ENCODE data around the gene GSTP1.
A peak's percentile ranks its signal among the peaks of the same experiment; 100 is the strongest.
"Not testable (repeated sequence)": the region's sequence is repeated elsewhere in the genome, so short reads cannot be mapped to it uniquely, and the experiment has no call there.

Gene GSTP1

GRCh38 chr11:67599149-67599548 lies 15.5 kb downstream of the GSTP1 start:
- no peaks in the 10 kb centered on the region for H3K4me1 Mint-ChIP-seq (ENCODE audit: low read depth)
- H3K36me3 Mint-ChIP-seq (ENCODE audit: low read depth): no peaks in the 10 kb centered on the region
- H3K27ac Mint-ChIP-seq: no peak overlapping the region
- H3K9me3 Mint-ChIP-seq: no peaks in the 10 kb centered on the region
- H3K4me3 Mint-ChIP-seq: no peak overlapping the region
- no peak for DNase-seq
- H3K27me3 Mint-ChIP-seq: peaks cover 27% of the 10 kb centered on the region

DNA sequence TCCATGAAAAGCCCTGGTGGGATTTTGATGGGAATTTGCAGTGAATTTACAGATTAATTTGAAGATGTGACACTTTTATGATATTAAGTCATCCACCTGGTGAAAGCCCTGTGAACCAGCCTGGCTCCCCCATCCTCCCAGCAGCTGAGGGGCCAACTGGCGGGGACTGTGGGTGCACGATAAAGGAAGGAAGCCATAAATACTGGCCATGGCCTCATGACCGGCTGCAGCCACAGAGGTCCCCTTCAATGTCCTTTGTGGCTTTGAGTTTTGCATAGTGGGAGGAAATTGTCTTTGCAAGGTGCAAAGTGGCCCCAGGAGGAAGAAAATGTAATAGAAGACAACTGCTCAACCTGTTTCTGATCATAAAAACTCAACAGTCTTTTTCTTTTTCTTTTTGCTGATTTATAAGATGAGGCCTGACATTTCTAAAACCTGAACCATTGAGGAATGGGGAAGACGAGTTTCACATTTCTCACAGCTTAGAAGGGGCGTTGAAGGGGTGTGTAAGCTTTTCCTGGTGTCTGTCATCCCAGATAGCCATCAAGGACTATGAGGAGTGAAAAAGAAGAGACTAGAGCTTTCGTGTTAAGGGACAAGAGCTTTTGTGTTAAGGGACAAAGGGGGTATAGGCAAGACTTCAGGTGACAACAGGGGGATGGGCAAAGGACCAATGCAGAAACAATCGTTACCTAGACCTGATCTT lies 16.9 kb downstream of the GSTP1 start:
- Mint-ChIP-seq H3K27ac (no peak overlapping the region), H3K36me3 (ENCODE audit: low read depth) (no peaks in the 10 kb centered on the region), H3K4me3 (no peak overlapping the region), H3K9me3 (no peaks in the 10 kb centered on the region), H3K4me1 (ENCODE audit: low read depth) (peaks cover under 1% of the 10 kb centered on the region), H3K27me3 (peaks cover 27% of the 10 kb centered on the region)
- no peak for DNase-seq

GRCh38 chr11:67601098-67601497 lies 17.5 kb downstream of the GSTP1 start:
- DNase-seq: no peak
- H3K4me1 Mint-ChIP-seq (ENCODE audit: low read depth): peaks cover 4% of the 10 kb centered on the region
- H3K4me3 Mint-ChIP-seq: no peak overlapping the region
- no peak overlapping the region for H3K27ac Mint-ChIP-seq
- H3K9me3 Mint-ChIP-seq: no peaks in the 10 kb centered on the region
- no peaks in the 10 kb centered on the region for H3K36me3 Mint-ChIP-seq (ENCODE audit: low read depth)
- H3K27me3 Mint-ChIP-seq: peaks cover 27% of the 10 kb centered on the region

DNA sequence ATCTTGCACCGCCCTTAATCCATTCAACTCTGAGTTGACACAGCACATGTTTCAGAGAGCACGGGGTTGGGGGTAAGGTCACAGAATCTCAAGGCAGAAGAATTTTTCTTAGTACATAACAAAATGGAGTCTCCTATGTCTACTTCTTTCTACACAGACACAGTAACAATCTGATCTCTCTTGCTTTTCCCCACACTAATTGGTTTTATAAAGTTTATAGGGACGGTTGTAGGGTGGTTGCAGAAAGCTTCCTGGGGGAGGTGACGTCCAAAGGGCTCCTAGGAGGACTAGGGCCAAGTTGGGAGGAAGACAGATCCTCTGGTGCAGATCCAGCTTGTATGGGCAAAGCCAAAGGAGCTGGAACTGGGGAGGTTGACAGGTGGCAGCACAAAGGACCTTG lies 20.5 kb downstream of the GSTP1 start:
- not testable (repeated sequence) for H3K27ac Mint-ChIP-seq, H3K4me3 Mint-ChIP-seq, DNase-seq, H3K9me3 Mint-ChIP-seq
- Mint-ChIP-seq H3K27me3 (peaks cover 27% of the 10 kb centered on the region), H3K36me3 (ENCODE audit: low read depth) (peaks cover 21% of the 10 kb centered on the region), H3K4me1 (ENCODE audit: low read depth) (peaks cover 27% of the 10 kb centered on the region)

DNA sequence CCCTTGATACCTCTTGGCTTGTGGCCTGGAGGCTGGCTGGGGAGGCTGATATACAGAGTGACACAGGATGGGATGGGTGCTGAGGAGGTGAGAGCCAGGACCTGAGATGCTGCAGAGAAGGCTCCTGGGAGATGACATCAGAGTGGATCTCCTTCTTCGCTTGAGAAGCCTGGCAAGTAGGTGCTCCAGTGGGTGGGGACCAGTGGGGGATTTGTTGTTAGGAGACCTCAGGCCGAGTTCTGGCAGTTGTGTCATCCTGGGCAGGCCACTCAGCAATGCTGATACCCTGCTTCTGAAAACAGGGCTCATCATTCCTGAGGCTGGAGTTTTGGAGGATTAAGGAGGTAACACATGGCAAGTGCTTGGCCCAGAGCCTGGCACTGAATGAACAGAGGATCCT lies 21.2 kb downstream of the GSTP1 start:
- Mint-ChIP-seq H3K36me3 (ENCODE audit: low read depth) (peaks cover 28% of the 10 kb centered on the region), H3K4me1 (ENCODE audit: low read depth) (peaks cover 30% of the 10 kb centered on the region), H3K27ac (no peak overlapping the region), H3K27me3 (peaks cover 22% of the 10 kb centered on the region), H3K9me3 (no peaks in the 10 kb centered on the region), H3K4me3 (no peak overlapping the region)
- DNase-seq: no peak

DNA sequence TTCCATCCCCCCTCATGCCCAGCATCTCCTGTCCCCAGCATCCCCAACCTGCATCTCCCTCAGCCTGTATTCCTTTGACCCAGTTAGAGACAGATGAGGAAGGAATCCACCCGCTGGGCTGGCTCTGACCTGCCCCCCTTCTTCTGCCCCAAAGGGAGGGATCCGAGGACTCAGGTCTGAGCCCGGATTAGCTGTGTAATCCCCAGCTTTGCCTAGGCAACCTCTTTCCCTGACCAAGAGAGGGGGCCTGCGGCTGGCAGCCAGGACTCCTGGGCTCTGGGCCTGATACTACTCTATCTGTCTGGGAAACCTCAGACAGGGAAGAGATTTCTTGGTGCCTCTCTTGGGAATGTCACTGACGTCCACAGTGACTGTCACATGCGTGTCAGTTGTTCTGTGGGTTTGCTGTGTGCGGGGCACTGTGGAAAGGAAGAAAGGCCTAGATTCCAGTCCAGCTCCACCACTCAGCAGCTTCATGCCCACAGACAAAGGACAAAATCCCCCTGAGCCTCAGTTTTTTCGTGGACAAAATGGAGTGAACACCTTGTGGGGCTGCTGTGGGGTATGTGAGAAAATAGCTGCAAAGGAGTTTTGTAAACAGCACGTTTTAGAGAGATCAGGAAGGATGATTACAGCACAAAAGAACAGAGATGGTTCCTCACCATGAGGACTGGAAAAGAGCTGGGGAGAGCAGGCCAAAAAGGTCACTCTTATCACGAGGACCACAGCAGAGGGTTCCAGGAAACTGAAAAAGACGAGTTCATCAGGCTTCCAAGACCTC lies 21.8 kb downstream of the GSTP1 start:
- peak overlapping the region; percentile 54 for H3K4me3 Mint-ChIP-seq
- H3K27me3 Mint-ChIP-seq: peaks cover 16% of the 10 kb centered on the region
- H3K9me3 Mint-ChIP-seq: no peaks in the 10 kb centered on the region
- peaks cover 30% of the 10 kb centered on the region for H3K4me1 Mint-ChIP-seq (ENCODE audit: low read depth)
- peak overlapping the region; percentile 28 for H3K27ac Mint-ChIP-seq
- no peak for DNase-seq
- peaks cover 33% of the 10 kb centered on the region for H3K36me3 Mint-ChIP-seq (ENCODE audit: low read depth)

DNA sequence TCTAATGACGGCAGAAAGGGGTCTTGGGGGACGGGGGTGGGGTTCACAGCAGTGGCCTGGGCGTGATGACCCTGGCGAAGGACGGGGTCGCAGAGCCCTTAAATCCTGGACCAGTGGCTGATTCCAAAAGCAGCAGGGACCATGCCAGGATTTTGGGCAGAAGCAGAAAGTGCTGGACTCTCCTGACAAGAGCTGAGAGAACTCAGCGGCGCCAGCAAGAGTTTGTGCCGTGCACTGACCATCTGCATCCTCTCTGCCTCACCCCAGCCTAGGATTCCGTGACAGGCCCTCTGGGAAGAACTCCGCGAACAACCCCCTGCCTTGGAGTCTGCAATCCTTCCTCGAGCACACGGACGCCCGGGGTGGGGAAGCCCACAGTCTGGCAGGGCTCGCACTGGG lies 22.5 kb downstream of the GSTP1 start:
- Mint-ChIP-seq H3K27me3 (peaks cover 10% of the 10 kb centered on the region), H3K9me3 (no peaks in the 10 kb centered on the region), H3K4me3 (peak overlapping the region; percentile 90), H3K27ac (peak overlapping the region; percentile 95), H3K4me1 (ENCODE audit: low read depth) (peaks cover 30% of the 10 kb centered on the region), H3K36me3 (ENCODE audit: low read depth) (peaks cover 40% of the 10 kb centered on the region)
- no peak for DNase-seq

DNA sequence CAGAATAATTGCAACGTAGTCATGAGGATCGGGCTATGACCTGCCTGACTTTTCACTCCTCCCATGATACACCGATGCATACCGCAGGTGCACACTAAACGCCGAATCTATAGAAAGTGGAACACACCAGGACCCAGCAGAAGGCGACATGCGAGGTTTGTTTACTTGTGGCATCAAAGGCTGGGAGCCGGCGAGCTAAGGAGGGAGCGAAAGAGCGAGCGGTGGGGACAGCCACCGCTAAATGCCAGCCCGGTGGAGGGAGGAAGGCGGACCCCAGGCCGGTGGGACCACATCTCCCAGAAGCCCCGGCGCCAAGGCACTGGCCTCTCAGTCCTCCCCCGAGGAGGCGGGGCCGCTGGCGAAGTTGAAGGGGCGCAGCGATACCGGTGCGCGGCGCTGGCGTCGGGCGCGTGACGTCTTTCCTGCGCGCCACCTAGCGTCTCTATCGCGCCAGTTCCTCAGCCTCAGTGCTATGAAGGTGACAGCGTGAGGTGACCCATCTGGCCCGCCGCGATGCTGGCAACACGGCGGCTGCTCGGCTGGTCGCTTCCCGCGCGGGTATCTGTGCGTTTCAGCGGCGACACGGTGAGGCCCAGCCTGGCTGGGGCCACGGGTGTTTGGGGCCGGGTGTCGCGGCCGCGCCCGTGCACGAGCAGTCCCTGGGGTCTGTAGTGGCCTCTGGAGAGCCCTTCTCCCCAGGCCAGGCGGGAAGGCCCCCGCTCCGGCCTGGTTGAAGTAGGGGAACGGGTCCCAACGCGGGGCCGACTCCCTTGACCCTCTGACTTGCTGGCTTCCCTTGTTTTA lies 23.1 kb downstream of the GSTP1 start, which contains the start of gene NDUFV1:
Gene NDUFV1, plus strand, starts transcription at position 445 of the 804 bp plus-strand sequence. Its CDS starts 69 bp downstream, at position 514.
- no peaks in the 10 kb centered on the region for H3K9me3 Mint-ChIP-seq
- peak within 1 kb of the TSS; percentile 95 for H3K27ac Mint-ChIP-seq
- H3K4me3 Mint-ChIP-seq: peak within 1 kb of the TSS; percentile 90
- peaks cover 30% of the 10 kb centered on the region for H3K4me1 Mint-ChIP-seq (ENCODE audit: low read depth)
- DNase-seq: peak; percentile 97
- peaks cover 7% of the 10 kb centered on the region for H3K27me3 Mint-ChIP-seq
- peaks cover 46% of the 10 kb centered on the region for H3K36me3 Mint-ChIP-seq (ENCODE audit: low read depth)

DNA sequence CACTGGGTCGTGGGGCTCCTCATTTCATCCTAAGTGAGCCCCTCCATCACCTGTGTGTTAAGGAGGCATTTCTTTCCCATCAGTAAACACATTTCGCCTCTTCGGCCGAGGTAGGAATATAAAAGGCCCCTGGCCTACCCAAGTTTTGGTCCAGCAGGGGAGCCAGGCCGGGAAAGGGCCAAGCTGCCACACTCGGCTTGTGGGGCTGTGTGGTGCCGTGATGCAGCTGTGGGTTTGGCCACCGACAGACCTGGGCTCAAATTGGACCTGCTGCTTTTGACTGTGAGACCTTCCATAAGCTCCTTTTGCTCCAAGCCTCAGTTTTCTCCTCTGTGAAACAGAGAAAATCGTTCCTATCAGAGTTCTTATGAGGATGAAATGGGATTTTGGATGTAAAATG lies 23.9 kb downstream of the GSTP1 start:
- Mint-ChIP-seq H3K27ac (peak overlapping the region; percentile 95), H3K4me3 (peak overlapping the region; percentile 90), H3K9me3 (no peaks in the 10 kb centered on the region), H3K27me3 (peaks cover 7% of the 10 kb centered on the region), H3K36me3 (ENCODE audit: low read depth) (peaks cover 54% of the 10 kb centered on the region), H3K4me1 (ENCODE audit: low read depth) (peaks cover 33% of the 10 kb centered on the region)
- no peak for DNase-seq

GRCh38 chr11:67608486-67608885 lies 24.9 kb downstream of the GSTP1 start:
- no peaks in the 10 kb centered on the region for H3K9me3 Mint-ChIP-seq
- H3K36me3 Mint-ChIP-seq (ENCODE audit: low read depth): peaks cover 64% of the 10 kb centered on the region
- no peaks in the 10 kb centered on the region for H3K27me3 Mint-ChIP-seq
- no peak for DNase-seq
- peak overlapping the region; percentile 95 for H3K27ac Mint-ChIP-seq
- H3K4me1 Mint-ChIP-seq (ENCODE audit: low read depth): peaks cover 41% of the 10 kb centered on the region
- peak overlapping the region; percentile 90 for H3K4me3 Mint-ChIP-seq

GRCh38 chr11:67609316-67609715 lies 25.7 kb downstream of the GSTP1 start:
- no peak for DNase-seq
- H3K4me3 Mint-ChIP-seq: no peak overlapping the region
- H3K27me3 Mint-ChIP-seq: no peaks in the 10 kb centered on the region
- peaks cover 50% of the 10 kb centered on the region for H3K4me1 Mint-ChIP-seq (ENCODE audit: low read depth)
- peaks cover 68% of the 10 kb centered on the region for H3K36me3 Mint-ChIP-seq (ENCODE audit: low read depth)
- peak overlapping the region; percentile 36 for H3K27ac Mint-ChIP-seq
- no peaks in the 10 kb centered on the region for H3K9me3 Mint-ChIP-seq

DNA sequence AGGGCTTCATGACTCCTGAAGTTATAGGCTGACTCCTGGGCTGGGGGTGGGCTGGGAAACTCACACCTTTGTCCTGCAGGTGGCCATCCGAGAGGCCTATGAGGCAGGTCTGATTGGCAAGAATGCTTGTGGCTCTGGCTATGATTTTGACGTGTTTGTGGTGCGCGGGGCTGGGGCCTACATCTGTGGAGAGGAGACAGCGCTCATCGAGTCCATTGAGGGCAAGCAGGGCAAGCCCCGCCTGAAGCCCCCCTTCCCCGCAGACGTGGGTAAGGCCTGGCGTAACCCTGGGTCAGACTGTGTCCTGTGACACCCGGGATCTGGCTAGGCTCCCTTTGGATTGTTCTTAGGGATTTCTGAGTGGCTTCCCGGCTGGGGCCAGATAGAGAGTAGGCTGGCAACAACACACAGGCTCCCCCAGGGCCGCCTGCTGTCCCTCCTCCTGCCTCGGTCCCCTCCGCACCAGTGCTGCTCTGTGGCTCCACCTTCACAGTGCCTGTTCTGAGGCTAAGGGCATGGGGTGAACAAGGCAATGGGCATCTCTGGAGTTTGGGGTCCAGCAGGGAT lies 26.8 kb downstream of the GSTP1 start:
- no peak overlapping the region for H3K4me3 Mint-ChIP-seq
- H3K4me1 Mint-ChIP-seq (ENCODE audit: low read depth): peaks cover 60% of the 10 kb centered on the region
- H3K27ac Mint-ChIP-seq: peak overlapping the region; percentile 50
- no peaks in the 10 kb centered on the region for H3K27me3 Mint-ChIP-seq
- no peak for DNase-seq
- no peaks in the 10 kb centered on the region for H3K9me3 Mint-ChIP-seq
- H3K36me3 Mint-ChIP-seq (ENCODE audit: low read depth): peaks cover 68% of the 10 kb centered on the region

DNA sequence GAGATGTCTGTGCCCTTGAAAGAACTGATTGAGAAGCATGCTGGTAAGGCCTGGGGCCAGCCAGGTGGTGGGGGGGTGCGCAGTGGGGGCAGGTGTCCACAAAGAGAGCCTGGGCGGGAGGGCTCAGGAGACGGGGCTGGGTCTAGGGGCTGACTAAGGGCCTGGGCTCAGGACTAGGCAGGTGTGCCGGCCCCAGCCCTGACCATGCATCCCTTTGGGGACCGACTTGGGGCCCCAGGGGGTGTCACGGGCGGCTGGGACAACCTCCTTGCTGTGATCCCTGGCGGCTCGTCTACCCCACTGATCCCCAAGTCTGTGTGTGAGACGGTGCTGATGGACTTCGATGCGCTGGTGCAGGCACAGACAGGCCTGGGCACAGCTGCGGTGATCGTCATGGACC lies 27.6 kb downstream of the GSTP1 start:
- Mint-ChIP-seq H3K27ac (no peak overlapping the region), H3K27me3 (no peaks in the 10 kb centered on the region), H3K4me1 (ENCODE audit: low read depth) (peaks cover 59% of the 10 kb centered on the region), H3K36me3 (ENCODE audit: low read depth) (peaks cover 68% of the 10 kb centered on the region), H3K9me3 (no peaks in the 10 kb centered on the region), H3K4me3 (no peak overlapping the region)
- DNase-seq: no peak
